ENCODE data around the gene PDE6B.

Gene PDE6B

DNA sequence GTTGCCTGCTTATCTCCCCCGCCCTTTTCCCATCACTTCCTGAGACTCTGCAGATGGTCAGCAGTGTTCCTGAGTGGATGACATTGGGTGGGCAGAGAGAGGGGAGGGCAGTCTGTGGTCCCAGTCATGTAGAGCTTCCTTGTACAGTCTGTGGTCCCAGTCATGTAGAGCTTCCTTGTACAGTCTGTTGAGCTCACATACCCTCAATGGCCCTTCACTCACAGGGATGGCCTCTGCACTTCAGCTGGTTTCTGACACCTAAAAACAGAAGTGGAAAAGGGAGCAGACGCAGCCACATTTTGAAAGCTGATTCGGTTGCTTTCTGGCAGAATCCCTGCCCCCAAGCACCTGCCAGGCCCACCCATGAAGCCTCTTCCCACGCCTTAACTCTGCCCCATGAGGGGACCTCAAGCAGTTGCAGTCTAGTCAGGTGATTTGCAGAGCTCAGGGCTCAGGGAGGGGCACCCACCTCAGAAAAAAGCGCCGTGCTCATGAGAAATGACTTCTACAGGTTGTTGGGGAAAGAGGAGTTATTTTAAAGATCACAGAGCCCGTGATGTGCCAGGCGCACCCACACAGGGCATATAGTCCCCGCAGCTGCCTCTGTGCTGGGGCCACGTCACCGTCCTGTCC, 45.7 kb upstream of the PDE6B start:
- H3K4me3 ChIP-seq (ENCODE audit: low read length), result no peak overlapping the region
- no peak for DNase-seq (ENCODE audit: low read depth)
- TF ChIP-seq, protein P1, sequence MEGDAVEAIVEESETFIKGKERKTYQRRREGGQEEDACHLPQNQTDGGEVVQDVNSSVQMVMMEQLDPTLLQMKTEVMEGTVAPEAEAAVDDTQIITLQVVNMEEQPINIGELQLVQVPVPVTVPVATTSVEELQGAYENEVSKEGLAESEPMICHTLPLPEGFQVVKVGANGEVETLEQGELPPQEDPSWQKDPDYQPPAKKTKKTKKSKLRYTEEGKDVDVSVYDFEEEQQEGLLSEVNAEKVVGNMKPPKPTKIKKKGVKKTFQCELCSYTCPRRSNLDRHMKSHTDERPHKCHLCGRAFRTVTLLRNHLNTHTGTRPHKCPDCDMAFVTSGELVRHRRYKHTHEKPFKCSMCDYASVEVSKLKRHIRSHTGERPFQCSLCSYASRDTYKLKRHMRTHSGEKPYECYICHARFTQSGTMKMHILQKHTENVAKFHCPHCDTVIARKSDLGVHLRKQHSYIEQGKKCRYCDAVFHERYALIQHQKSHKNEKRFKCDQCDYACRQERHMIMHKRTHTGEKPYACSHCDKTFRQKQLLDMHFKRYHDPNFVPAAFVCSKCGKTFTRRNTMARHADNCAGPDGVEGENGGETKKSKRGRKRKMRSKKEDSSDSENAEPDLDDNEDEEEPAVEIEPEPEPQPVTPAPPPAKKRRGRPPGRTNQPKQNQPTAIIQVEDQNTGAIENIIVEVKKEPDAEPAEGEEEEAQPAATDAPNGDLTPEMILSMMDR (conservative IDR thresholded peaks at IDR 0.05; ENCODE audit: low read length), result no peak

DNA sequence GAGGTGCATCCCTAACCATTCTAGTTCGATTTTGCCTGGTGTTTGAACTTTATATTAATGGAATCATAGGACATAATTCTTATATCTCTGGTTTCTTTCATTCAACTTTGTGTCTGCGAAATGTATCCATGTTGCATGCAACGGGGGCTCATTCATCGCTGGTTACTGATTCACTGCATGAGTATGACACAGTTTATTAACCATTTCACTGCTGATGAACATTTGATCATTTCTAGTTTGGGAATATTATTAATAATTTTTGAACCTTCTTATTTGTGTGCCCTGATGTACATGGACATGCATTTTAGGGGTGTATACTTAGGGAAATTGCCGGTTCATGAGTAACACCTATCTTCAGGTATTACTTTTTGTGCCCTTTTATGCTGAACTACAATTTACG, 44.2 kb upstream of the PDE6B start:
- no peak overlapping the region for H3K4me3 ChIP-seq (ENCODE audit: low read length)
- TF ChIP-seq, protein P1 (conservative IDR thresholded peaks at IDR 0.05; ENCODE audit: low read length), result no peak
- no peak for DNase-seq (ENCODE audit: low read depth)

DNA sequence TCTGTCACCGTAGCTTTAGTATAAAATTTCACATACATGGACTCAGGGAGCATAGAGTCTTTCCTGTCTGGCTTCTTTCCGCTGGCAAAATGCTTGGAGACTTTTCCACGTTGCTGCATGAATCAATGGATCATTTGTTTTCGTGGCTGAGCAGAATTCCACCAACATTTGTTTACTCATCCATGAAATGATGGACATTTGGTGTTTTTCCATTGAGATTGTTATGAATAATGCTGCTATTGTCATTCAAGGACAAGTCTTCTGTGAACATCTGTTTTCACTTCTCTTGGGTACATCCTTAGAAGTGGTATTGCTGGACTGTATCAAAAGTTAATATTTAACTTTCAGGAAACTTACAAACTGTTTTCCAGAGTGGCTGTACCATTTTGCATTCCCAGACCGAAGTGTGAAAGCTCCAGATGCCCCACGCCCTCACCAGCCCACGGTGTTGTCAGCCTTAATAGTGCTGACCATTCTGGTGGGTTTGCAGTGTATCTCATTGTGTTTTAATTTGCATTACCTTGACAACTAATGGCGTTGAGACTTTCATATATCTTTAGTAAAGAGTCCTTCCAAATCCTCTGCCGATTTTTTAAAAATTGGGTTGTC, 43.5 kb upstream of the PDE6B start:
- no peak for DNase-seq (ENCODE audit: low read depth)
- no peak overlapping the region for H3K4me3 ChIP-seq (ENCODE audit: low read length)
- TF ChIP-seq, protein P1 (conservative IDR thresholded peaks at IDR 0.05; ENCODE audit: low read length), result no peak

DNA sequence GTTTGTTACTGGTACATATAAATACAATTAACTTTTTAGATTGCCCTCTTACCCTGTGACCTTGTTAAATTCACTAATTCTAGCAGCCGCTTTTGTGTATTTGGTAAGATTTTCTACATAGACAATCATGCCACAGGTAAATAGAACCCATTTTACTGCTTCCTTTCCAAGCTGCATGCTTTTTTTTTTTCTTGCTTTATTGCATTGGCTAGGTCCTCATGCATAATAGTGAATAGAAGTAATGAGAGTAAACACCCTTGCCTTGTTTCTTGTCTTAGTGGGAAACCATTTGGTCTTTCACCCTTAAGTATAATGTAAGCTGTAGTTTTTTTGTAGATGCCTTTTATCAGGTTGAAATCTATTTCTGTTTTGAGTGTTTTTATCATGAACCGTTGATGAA, 41.6 kb upstream of the PDE6B start:
- no peak for DNase-seq (ENCODE audit: low read depth)
- TF ChIP-seq, protein P1 (conservative IDR thresholded peaks at IDR 0.05; ENCODE audit: low read length), result no peak
- no peak overlapping the region for H3K4me3 ChIP-seq (ENCODE audit: low read length)

DNA sequence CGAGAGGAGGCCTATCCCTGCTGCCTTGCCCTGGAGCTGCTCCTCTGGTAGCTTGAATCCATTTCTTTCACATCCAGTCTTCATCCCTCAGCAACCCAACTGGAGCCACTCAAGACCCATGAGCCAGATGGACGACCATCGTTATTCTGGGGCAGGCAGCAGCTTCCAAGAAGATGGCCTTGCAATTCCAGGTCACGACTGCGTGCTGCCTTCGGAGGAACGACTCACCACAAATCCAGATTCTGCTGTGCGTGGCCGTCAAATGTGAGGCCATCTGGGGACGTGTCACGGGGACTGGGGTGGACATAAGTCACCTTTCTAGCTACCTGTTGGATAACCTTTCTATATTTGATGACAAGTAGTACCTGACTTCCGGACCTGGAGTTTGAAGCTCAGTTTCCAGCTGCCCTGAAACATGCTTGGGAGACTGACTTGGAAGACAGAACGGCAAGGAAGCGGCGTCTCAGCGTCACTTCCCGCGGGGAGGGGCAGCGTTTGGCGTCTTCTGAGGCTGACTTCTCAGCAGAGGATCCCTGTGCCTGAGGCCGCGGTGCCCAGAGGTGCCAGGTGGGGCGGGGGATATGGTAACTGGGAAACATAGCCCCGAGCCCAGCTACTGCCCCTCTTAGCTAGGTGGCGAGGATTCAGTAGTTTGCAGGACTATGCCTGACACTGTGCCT, 37.6 kb upstream of the PDE6B start:
- DNase-seq (ENCODE audit: low read depth), result no peak
- TF ChIP-seq, protein P1 (conservative IDR thresholded peaks at IDR 0.05; ENCODE audit: low read length), result no peak
- H3K4me3 ChIP-seq (ENCODE audit: low read length), result no peak overlapping the region

DNA sequence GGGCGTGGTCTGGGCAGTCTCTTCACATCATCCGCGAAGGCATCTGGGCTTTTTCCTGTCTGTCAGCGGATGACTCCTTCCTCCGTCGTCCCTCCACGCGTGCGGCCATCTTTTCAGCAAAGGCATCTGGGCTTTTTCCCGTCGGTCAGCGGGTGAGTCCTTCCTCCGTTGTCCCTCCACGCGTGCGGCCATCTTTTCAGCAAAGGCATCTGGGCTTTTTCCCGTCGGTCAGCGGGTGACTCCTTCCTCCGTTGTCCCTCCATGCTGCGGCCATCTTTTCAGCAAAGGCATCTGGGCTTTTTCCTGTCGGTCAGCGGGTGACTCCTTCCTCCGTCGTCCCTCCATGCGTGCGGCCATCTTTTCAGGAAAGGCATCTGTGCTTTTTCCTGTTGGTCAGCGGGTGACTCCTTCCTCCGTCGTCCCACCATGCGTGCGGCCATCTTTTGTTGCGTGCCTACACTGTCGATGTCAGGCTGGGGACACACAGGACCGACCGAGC, 37.0 kb upstream of the PDE6B start:
- TF ChIP-seq, protein P1 (conservative IDR thresholded peaks at IDR 0.05; ENCODE audit: low read length), result no peak
- no peak for DNase-seq (ENCODE audit: low read depth)

More for the DNA sequence above, 37.0 kb upstream of the PDE6B start:
- H3K4me3 ChIP-seq (ENCODE audit: low read length), result no peak overlapping the region

All from AG10803 (cell line).